ENCODE data around the gene OSTM1. TPM values are rescaled to one million over a fixed set of nuclear protein-coding genes. Genes with fewer than 3 reads are reported as not detected.

Gene OSTM1
- 59.0 and 104 TPM in 2 replicates for total RNA-seq

DNA sequence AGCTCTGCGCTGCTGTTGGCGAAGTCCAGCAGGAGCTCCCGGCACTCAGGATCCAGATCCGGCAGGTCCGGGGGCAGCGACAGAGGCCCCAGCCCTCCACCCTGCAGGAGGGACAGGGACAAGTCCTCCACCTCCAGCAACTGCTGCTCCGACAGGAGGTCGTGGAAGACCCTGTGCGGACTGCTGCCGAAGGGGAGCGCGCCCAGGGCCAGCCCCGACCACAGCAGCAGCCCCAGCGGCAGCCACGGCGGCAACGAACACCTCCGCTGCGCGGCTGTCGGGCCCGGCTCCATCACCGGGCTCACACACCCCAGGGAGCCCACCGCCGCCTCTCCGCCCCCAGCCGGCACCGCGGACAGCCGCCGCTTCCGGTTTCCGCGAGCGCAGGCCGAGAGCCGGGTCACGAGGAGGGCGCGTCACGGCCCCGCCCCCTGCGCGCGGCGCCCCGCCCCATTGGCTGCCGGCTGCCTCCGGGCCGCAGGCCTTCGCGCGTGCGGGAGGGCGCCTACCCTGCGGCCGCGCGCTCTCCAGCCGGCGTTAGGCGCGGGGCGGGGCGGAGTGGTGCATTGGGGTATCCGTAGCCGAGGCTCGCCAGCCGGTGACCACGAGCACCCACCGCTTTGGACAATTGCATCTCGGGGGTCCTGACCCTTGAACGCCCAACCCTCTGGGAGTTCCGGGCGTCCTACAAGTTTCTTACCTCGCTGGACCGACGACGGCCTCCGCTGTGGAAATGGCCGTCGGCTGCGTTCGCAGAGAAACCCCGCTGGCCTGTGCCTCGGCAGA is at the start of gene OSTM1:
Gene OSTM1, minus strand, starts transcription at position 383 of the 786 bp plus-strand sequence. Its CDS starts 90 bp downstream, at position 293.

Small RNA genes lying within 50 kb of the gene (small RNA-seq; reads per million reads assigned to genes)
- gene RF00019 (ENCODE audit: low replicate concordance): not detected

Other genes with a start within 250 kb of the OSTM1 start
- gene SEC63, start 116.5 kb downstream of the OSTM1 start, total RNA-seq: 29.1 and 53.4 TPM in 2 replicates
- gene NR2E1, start 91.3 kb upstream of the OSTM1 start, total RNA-seq: not detected in 2 replicates
- gene SNX3, start 186.3 kb upstream of the OSTM1 start, total RNA-seq: 135 and 145 TPM in 2 replicates
- 3.3 and 4.4 TPM in 2 replicates for gene AFG1L, start 220.3 kb upstream of the OSTM1 start, total RNA-seq

Data from placental pericyte (primary cell).